GM18870 (cell line): ENCODE results near the gene CNDP2.
"Not testable (repeated sequence)": the region's sequence is repeated elsewhere in the genome, so short reads cannot be mapped to it uniquely, and the experiment has no call there.

Experiments used
- ATAC-seq: cut with Tn5 transposase; IDR thresholded peaks from one replicate; pipeline ENCODE4 v1.9.1; 2021; ENCODE audit warnings: moderate library complexity; ENCODE audit not compliant: unreplicated experiment

CNDP2 gene

DNA sequence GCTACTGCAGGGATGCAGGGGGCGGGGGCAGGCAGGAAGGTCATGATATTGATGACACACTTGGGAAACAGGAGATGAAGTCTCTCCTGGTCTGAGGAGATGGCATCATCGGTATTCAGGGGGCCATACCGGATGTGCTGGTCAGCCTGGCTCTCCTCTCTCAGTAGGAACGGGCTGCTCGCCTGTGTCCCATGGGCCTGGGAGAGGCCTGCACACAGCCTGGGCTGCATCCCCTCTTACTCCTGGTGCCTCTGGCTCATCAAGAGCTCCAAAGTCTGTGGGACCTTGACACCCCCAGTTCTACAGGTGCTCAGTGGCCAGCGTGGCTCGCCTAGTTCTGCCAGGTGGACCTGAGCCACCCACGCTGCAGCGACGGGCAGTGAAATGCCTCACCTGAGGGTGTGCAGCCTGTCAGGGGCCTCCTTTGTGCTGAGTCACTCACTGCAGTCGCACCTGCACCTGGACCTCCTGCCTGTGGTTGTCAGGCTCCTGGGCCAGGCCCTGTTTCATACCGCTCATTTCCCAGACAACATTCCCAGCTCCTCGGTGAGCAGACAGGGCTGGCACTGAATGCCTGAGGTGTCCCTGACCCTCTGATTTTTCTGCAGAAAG, 19.6 kb downstream of the CNDP2 start:
- ATAC-seq, result no peak

DNA sequence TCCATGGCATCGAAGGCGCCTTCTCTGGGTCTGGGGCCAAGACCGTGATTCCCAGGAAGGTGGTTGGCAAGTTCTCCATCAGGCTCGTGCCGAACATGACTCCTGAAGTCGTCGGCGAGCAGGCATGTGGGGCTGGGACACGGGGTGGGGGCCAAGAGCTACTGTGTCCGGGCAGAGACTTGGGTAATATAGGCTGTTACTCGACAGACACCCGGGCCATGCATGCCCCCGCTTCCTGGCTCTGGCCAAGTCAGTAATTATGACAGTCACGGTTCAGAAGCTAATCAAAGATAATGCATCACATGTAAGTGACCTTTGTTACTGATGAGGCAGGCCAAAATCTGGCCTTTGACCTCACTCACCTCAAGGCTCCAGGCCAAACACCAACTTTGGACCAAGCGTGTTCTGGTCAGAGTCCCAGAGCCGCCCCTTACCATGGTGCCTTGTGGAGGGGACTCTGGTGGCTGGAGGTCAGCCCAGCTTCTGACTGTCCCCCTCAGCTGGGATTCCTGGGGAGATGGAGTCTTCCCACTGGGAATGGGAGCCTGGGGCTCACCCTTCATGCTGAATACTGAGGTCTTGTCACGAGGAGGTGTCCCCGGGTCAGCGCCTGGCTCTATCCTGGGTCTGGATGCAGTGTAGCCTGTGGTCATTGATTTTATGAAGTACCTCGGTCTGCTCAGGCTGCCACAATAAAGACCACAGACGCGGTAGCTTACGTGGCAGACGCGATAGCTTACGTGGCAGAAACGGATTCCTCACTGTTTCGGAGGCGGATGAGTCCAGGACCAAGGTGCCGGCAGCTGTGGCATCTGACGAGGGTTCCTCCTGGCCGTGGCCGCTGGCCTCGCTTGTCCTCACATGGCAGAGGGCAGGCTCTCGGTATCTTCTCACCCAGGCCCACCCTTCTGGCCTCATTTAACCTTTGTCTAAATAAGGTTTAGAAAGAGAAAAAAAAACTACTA, 20.4 kb downstream of the CNDP2 start:
- no peak for ATAC-seq

DNA sequence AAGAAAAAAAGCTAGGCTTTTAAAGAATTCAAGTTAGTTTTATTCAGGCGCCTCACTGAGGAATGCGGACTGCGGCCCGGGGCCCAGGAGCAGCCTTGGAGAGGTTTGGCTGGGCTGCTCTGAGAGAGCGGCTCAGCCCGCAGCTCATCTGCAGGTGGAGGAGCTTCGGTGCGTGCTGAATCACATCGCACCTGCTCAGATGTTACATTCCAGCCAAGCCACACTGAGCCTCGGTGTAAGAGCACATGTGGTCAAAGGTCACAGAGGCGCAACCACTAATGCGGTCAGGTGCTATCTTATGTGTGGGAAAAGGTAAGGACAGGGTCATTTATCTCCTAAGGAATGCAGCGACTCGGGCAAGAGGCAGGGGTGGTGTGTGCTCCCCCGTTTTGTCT, 21.1 kb downstream of the CNDP2 start:
- ATAC-seq, result no peak

DNA sequence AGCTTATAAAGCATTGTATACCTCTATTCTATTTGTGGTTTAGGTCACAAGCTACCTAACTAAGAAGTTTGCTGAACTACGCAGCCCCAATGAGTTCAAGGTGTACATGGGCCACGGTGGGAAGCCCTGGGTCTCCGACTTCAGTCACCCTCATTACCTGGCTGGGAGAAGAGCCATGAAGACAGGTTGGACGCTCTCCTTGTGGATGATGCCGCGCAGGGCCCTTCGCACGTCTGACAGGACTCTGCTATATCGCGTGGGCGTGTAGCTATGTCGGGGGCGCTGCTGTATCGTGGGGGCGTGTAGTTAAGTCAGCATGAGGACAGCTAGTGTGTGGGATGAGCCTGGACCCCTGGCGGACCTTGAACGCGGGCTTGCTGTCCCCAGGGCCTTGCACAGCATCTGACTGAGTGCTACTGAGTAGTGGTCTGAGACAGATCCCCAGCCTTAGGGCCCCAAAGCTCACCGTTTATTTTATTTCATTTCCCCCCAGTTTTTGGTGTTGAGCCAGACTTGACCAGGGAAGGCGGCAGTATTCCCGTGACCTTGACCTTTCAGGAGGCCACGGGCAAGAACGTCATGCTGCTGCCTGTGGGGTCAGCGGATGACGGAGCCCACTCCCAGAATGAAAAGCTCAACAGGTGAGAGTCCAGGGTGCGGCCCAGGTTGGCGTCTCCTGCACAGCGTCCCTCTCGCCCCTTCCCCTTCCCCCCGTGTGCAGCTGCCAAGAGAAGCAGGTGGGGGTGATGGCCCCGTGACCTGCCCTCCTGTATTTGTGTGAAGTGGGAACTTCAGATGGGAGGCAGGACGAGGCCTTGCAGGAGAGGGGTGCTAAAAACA, 22.5 kb downstream of the CNDP2 start:
- no peak for ATAC-seq

DNA sequence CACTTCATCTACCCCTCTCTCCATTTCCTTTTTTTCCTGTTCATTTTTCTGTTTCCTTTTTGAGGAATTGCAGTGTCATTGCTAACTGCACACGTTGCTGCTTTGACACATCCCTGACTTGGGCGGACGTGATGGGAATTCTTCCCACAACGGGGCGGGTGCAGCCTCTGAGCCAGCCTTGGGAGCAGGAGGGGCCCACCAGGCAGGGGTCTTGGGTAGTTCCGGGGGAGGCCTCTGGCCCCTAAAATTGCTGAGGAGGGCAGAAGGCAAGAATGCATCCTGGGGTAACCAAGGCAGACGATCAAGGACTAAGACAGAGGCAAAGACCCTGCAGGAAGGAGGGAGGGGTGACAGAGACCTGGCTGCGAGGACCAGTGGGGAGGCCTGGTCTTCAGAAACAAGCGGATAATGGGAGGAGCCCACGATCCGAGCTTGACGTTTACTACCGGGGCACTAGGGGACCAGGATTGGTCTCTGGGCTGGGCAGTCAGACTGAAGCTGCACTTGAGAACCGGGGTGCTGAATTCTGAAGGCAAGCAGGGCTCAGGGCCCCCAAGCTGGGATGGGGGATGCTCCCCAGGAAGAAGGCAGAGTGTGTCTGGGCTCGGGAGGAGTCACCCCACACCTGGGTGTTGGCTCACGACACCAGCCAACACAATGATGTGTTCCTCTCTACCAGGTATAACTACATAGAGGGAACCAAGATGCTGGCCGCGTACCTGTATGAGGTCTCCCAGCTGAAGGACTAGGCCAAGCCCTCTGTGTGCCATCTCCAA, 23.3 kb downstream of the CNDP2 start:
- no peak for ATAC-seq

GRCh38 chr18:74520096-74520833, 24.1 kb downstream of the CNDP2 start:
- ATAC-seq, result no peak

GRCh38 chr18:74521068-74521725, 25.0 kb downstream of the CNDP2 start:
- ATAC-seq, result no peak

DNA sequence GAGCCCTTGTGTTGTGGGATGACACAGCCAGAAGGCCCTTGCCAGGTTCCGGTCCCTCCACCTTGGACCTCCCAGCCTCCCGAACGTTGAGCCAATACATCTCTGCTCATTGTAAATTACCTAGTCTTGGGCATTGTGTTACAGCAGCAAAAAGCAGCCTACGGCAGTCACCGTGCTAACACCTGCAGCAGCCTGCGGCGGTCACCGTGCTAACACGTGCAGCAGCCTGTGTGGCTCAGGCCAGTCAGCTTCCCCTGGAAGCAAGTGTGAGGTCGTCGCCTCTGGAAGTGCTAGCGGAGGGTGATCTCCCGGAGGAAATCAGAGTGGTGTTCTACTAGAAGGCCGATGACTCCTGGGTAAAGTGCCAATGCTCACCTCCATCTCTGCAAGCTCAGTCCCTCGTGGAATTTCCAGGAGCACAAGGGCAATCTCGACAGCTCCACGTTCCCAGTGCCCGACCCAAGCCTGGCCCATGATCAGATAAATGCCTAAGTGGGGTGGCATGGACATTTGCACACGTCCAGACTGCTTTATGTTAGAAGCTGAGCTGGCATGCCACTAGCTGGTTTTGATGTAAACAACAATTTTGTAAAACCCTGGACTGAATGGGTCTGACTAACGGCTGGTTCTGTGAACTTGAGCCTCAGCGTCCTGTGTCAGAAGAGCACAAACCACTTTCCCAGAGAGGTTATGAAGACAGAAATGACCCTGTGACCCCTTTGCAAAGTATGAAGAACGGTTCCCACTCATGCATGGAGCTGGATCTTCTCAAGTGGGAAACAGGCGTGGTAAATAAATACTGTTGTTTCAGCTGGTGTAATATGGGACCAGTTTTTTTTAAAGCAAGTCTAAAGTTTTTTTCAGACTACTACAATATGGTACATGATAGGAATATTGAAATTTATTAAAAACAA, 26.7 kb downstream of the CNDP2 start:
- no peak for ATAC-seq

DNA sequence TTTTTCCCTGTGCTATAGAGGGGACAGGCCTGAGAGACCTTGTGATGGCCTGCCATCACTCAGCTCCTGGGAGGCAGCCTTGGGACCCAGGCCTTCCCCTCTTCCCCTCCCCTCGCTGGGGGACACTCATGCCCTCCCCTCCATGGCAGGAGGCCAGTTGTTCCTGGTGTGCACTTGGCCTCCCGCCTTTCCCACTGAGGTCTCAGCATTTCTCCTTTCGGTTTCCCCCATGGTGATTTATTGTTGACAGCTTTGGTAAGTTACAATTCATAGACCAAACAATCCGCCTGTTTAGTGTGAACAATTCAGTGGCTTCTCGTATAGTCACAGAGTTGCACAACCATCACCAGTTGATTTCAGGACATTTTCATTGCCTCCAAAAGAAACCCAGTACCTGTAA, 27.9 kb downstream of the CNDP2 start:
- ATAC-seq, result no peak

- ATAC-seq, result not testable (repeated sequence)
Measured at GRCh38 chr18:74524915-74525314, 28.8 kb downstream of the CNDP2 start.

DNA sequence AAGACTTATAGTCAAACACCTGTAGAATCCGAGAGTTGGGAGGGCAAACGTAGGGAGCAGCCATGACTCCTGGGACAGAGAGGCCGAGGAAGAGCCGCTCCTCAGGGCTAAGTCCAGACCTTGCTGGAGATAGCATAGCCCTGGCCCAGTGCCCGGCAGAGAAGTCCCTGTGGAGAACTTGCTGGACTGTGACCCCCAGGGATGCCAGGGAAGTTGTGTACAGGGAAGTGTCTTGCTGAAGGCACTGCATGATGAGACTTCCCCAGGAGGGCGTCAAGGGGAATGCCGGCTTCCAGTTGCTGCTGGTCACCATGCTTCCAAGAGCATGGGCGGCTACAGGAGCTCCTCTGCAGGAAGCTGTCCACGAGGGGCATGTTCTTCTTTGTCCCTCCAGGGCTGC, 29.6 kb downstream of the CNDP2 start:
- no peak for ATAC-seq

DNA sequence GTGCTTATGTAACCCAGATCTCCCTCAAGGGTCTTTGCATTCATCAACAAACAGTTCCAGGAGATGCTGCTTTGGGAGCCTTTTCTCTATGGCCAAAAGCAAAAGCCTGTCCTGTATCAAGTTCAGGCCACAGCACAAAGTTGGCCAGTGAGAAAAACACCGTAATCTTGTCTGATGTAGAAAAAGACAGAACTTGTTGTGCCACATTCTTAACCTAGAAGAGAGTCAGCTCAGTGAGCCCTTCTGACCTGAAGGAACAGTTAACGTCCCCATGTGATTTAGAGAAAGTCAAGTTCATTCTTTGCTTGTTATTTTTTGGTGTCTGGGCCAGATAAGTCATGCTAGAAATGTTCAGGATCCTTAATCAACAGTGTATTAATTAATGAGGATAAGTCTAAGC, 30.3 kb downstream of the CNDP2 start:
- no peak for ATAC-seq

DNA sequence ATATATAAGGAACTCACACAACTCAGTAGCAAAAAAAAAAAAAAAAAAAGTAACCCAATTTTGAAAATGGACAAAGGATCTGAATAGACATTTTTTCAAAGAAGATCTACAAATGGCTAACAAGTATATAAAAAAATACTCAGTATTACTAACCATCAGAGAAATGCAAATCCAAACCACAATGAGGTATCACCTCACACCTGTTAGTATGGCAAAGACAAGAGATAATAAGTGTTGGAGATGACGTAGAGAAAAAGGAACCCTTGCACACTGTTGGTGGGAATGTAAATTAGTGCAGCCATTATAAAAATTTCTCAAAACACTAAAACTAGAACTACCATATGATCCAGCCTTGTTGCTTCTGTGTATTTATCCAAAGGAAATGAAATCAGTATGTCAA, 32.3 kb downstream of the CNDP2 start:
- ATAC-seq, result peak; percentile 77

GRCh38 chr18:74528913-74529312, 32.8 kb downstream of the CNDP2 start:
- peak; percentile 12 for ATAC-seq

GRCh38 chr18:74529378-74529777, 33.2 kb downstream of the CNDP2 start:
- ATAC-seq, result no peak

- no peak for ATAC-seq
Measured at GRCh38 chr18:74529811-74530583, 33.8 kb downstream of the CNDP2 start.

GRCh38 chr18:74530584-74530862, 34.4 kb downstream of the CNDP2 start:
- no peak for ATAC-seq

DNA sequence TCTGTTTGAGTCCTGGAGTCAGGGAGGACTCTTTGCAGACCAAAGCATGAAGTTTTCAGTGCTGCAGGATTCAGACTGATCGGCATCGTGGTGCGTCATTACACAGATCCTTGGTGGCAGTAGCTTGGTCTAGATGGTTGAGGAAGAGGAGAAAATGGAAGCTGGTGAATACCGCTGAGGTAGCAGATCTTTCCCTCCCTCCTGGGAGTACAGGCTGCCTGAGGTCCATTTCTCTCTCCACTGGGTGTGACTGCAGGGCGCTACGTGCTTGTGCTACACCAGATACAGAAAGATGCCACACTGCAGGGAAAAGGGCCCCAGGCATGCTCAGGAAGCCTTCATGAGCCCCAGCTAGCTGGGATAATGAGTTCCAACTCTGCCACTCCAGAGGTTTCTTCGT, 34.9 kb downstream of the CNDP2 start:
- ATAC-seq, result no peak
